IMR-90 (cell line): ENCODE measurements around the gene TMC3. TPM values are rescaled to one million over a fixed set of nuclear protein-coding genes. Genes with fewer than 3 reads are reported as not detected.

Experiments
- ATAC-seq: fragments of 200-7000 bp; cut with Tn5 transposase; 2 replicates; pipeline ENCODE4 v1.9.1; 2020; ENCODE audit warnings: low read depth, mild to moderate bottlenecking, moderate library complexity
- BruUV-seq: library from RNA; stranded (reverse); fragments of 400-500 nt; replicated peaks from 2 replicates; lab custom pipeline; 2021; lab: Mats Ljungman, UMichigan
- CTCF ChIA-PET: fragments of 300-600 bp; formaldehyde crosslinking; extraction: SDS; loops from one replicate; lab custom pipeline; 2021; ENCODE audit warnings: antibody characterized with exemption; lab: Yijun Ruan, JAX
- POLR2A ChIA-PET: fragments of 300-600 bp; sonication (Branson Sonifier 250); formaldehyde crosslinking; loops from one replicate; lab custom pipeline; 2022; ENCODE audit warnings: antibody characterized with exemption; ENCODE audit not compliant: unreplicated experiment; lab: Charles Lee
- DNase-seq: peaks from one replicate; pipeline ENCODE4 v3.0.0; 2013
- H2AFZ ChIP-seq: replicated peaks from 2 replicates; pipeline ENCODE3; 2013; ENCODE audit warnings: low read length, mild to moderate bottlenecking; ENCODE audit not compliant: poor library complexity
- H2AK5ac ChIP-seq: 2 replicates; pipeline ENCODE4 v1.6.1; 2013; ENCODE audit warnings: low read depth, low read length, inconsistent platforms
- H2AK9ac ChIP-seq: replicated peaks from 2 replicates; pipeline ENCODE3; 2013; ENCODE audit warnings: mild to moderate bottlenecking, low read depth, low read length, moderate library complexity; ENCODE audit not compliant: poor library complexity
- H2BK120ac ChIP-seq: 2 replicates; pipeline ENCODE4 v1.6.1; 2013; ENCODE audit warnings: low read depth, low read length, inconsistent platforms
- H2BK15ac ChIP-seq: 3 replicates; pipeline ENCODE4 v1.6.1; 2013; ENCODE audit warnings: low read depth, low read length, inconsistent platforms
- H2BK20ac ChIP-seq: 2 replicates; pipeline ENCODE4 v1.6.1; 2013; ENCODE audit warnings: low read depth, mild to moderate bottlenecking, inconsistent platforms, low read length, moderate library complexity
- H2BK5ac ChIP-seq: 2 replicates; pipeline ENCODE4 v1.6.1; 2013; ENCODE audit warnings: mild to moderate bottlenecking, low read depth, low read length, inconsistent platforms; ENCODE audit not compliant: poor library complexity, severe bottlenecking
- H3K14ac ChIP-seq: replicated peaks from 2 replicates; pipeline ENCODE4 v1.6.1; 2013; ENCODE audit warnings: low read depth, low read length, inconsistent platforms
- H3K18ac ChIP-seq: 2 replicates; pipeline ENCODE4 v1.6.1; 2013; ENCODE audit warnings: low read depth, low read length, control low read depth
- H3K23ac ChIP-seq: 2 replicates; pipeline ENCODE4 v1.6.1; 2013; ENCODE audit warnings: low read depth, low read length, inconsistent platforms
- H3K27ac ChIP-seq: 2 replicates; pipeline ENCODE4 v1.5.1; 2013; ENCODE audit warnings: mild to moderate bottlenecking, control low read depth, low read length; ENCODE audit not compliant: insufficient read depth
- H3K27me3 ChIP-seq: 2 replicates; pipeline ENCODE4 v1.6.1; 2013; ENCODE audit warnings: low read length; ENCODE audit not compliant: control insufficient read depth, insufficient read depth
- H3K36me3 ChIP-seq: 2 replicates; pipeline ENCODE4 v1.6.1; 2013; ENCODE audit warnings: low read length, mixed read lengths; ENCODE audit not compliant: control insufficient read depth, insufficient read depth
- H3K4ac ChIP-seq: 2 replicates; pipeline ENCODE4 v1.6.1; 2013; ENCODE audit warnings: low read depth, low read length, inconsistent platforms
- H3K4me1 ChIP-seq: 2 replicates; pipeline ENCODE4 v1.6.1; 2013; ENCODE audit warnings: low read length, mixed read lengths; ENCODE audit not compliant: control insufficient read depth, insufficient read depth
- H3K4me2 ChIP-seq: 2 replicates; pipeline ENCODE4 v1.6.1; 2013; ENCODE audit warnings: low read depth, mild to moderate bottlenecking, control low read depth, low read length, moderate library complexity
- H3K4me3 ChIP-seq: 2 replicates; pipeline ENCODE4 v1.5.1; 2013; ENCODE audit warnings: low read depth, mild to moderate bottlenecking, control low read depth, low read length, moderate library complexity; ENCODE audit not compliant: insufficient read depth
- H3K56ac ChIP-seq: 2 replicates; pipeline ENCODE4 v1.6.1; 2013; ENCODE audit warnings: low read length, inconsistent platforms; ENCODE audit not compliant: insufficient read depth; ENCODE audit errors: extremely low read depth
- H3K79me1 ChIP-seq, 2 experiments: 2 replicates each; pipeline ENCODE4 v1.6.1; 2013; ENCODE audit warnings: low read length in 2 of 2, inconsistent platforms in 1 of 2, low read depth in 1 of 2
- H3K9ac ChIP-seq: 2 replicates; pipeline ENCODE4 v1.6.1; 2013; ENCODE audit warnings: low read depth, low read length, control low read depth
- H3K9me1 ChIP-seq: 2 replicates; pipeline ENCODE4 v1.6.1; 2013; ENCODE audit warnings: low read length, inconsistent platforms; ENCODE audit not compliant: insufficient read depth
- H3K9me3 ChIP-seq: 2 replicates; pipeline ENCODE4 v1.6.1; 2013; ENCODE audit warnings: low read length; ENCODE audit not compliant: control insufficient read depth, insufficient read depth
- H4K20me1 ChIP-seq: 2 replicates; pipeline ENCODE4 v1.6.1; 2013; ENCODE audit warnings: low read length, inconsistent platforms; ENCODE audit not compliant: insufficient read depth
- H4K5ac ChIP-seq: 2 replicates; pipeline ENCODE4 v1.6.1; 2013; ENCODE audit warnings: mild to moderate bottlenecking, low read depth, low read length, control low read depth
- H4K8ac ChIP-seq, 2 experiments: 2 replicates each; pipeline ENCODE4 v1.6.1; 2013; ENCODE audit warnings: low read depth in 2 of 2, low read length in 2 of 2, control low read depth in 1 of 2, inconsistent platforms in 1 of 2
- H4K91ac ChIP-seq: 2 replicates; pipeline ENCODE4 v1.6.1; 2013; ENCODE audit warnings: low read depth, low read length, inconsistent platforms; ENCODE audit not compliant: insufficient read depth
- MAFK ChIP-seq: IDR thresholded peaks from 2 replicates; pipeline ENCODE4 v1.6.1; 2012; ENCODE audit warnings: low read depth, low read length, improper control_type of control experiment
- RAD21 ChIP-seq: IDR thresholded peaks from 2 replicates; pipeline ENCODE4 v1.6.1; 2012; ENCODE audit warnings: low read length, improper control_type of control experiment
- WGBS, 2 experiments: methylation state at CpG; one replicate each; pipeline versions ENCODE4 v1.1.5 to v1.1.7; 2013; ENCODE audit warnings: missing lambda C conversion rate in 2 of 2; ENCODE audit not compliant: insufficient read length in 1 of 2; ENCODE audit errors: extremely low coverage in 2 of 2; 5-methylcytosine and 5-hydroxymethylcytosine counted together
- dilution Hi-C: fragments of 300-500 bp; cut with HindIII; formaldehyde crosslinking; loops from one replicate; pipeline ENCODE4 v1.14.3; 2018; ENCODE audit warnings: low sequenced_read_pairs; ENCODE audit not compliant: unreplicated experiment
- in situ Hi-C: fragments of 300-500 bp; cut with MboI; formaldehyde crosslinking; loops from 3 replicates; pipeline ENCODE4 v1.14.3; 2019; ENCODE audit warnings: low sequenced_read_pairs, inconsistent platforms, mixed read lengths
- intact Hi-C: fragments of 100-400 bp; cut with micrococcal nuclease; formaldehyde crosslinking; loops from 2 replicates; pipeline ENCODE4 v1.10.0; 2022
- polyA plus RNA-seq, 3 experiments: library from polyadenylated mRNA; depleted of rRNA; stranded (reverse); fragments of >200 nt; gene quantifications; 2 replicates each; pipeline ENCODE4 v1.2.3, GENCODE V29; 2012; ENCODE audit warnings: low replicate concordance in 1 of 3
- total RNA-seq: library from RNA; depleted of rRNA; stranded (reverse); fragments of >200 nt; gene quantifications from 2 replicates; pipeline ENCODE4 v1.2.3, GENCODE V29; 2012

TMC3 gene
- total and polyA plus RNA-seq, 2 of the 4 experiments (the other 2 are of a cell fraction) = not detected

DNA sequence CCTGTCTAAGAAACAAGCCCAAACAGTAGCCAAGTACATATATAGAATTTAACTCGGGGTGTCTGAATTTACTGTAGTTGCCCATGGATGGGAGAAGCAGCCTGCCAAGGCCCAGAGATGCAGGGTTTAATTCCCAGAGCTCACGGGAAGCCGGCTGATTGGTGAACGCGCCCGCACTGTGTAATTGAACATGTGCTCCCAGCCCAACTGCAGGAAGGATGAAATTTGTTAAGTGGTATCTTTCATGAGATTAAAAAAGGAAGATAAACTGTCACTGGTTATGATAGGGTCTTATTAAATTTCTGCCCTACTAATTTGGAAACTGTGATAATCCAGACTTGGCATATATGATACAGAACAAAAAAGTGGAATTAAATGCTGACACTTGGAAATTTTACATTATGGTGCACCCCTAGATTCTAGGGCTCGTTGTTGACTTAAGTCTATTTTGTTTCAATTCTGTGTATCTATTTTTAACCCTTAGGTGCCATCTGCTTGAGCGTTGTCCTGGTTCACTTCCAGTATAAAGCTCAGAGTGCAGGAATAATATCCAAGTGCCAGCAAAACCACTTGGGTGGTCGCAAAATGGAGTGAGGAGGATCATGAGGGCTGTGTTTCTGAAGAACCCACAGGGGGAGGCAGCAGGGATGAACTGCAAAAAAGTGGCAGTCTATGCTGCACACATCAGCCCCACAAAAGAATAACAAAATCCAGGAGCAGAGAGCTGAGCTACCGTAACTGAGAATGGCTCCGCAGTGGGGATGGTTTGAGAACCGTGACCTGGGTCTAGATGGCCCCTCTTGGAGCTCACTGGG lies 13.8 kb upstream of the TMC3 start:
- H3K79me1 ChIP-seq = no peaks in the 10 kb centered on the region
- H3K23ac ChIP-seq = no peak overlapping the region
- H2BK120ac ChIP-seq = no peak overlapping the region; the same call in 1 of the 2 replicates
- 0 out of 2 replicates have a peak overlapping the region, but pooled peaks have one; percentile 16 for H3K4ac ChIP-seq
- in situ Hi-C loops = no loop called here
- 0 out of 3 replicates have a peak overlapping the region, but pooled peaks have one; percentile 31 for H2BK15ac ChIP-seq
- H4K91ac ChIP-seq = no peak overlapping the region
- H3K9ac ChIP-seq = no peak overlapping the region
- peaks cover 2% of the 10 kb centered on the region for H3K9me3 ChIP-seq
- no peak overlapping the region for H3K4me2 ChIP-seq
- CTCF ChIA-PET = no interaction called here
- peak; percentile 65 for TF ChIP-seq MAFK
- no peak for TF ChIP-seq RAD21
- H2AK9ac ChIP-seq = no peak overlapping the region
- no peaks in the 10 kb centered on the region for H3K36me3 ChIP-seq
- peak overlapping the region; percentile 34; the same call in 1 of the 2 replicates for H2AK5ac ChIP-seq
- H3K9me1 ChIP-seq = peaks cover 7% of the 10 kb centered on the region; the same call in 1 of the 2 replicates
- no peak overlapping the region for H2AFZ ChIP-seq
- peaks cover 3% of the 10 kb centered on the region; the same call in 1 of the 2 replicates for H3K27me3 ChIP-seq
- intact Hi-C loops = loop anchor here (5.0 kb wide), 1 partner anchor 61 kb away; no protein-coding TSS in a partner anchor
- no peak overlapping the region for H4K5ac ChIP-seq
- peak overlapping the region; percentile 38 for H3K14ac ChIP-seq
- POLR2A ChIA-PET = no interaction called here
- 100% methylated on average over 5 of the region's 12 CpGs; no CpG with 5 or more reads in 1 of the 2 experiments for WGBS, 2 experiments
- dilution Hi-C loops = no loop called here
- no peaks in the 10 kb centered on the region for H4K20me1 ChIP-seq
- H2BK5ac ChIP-seq = no peak overlapping the region
- H3K18ac ChIP-seq = no peak overlapping the region
- H4K8ac ChIP-seq = no peak overlapping the region
- H3K56ac ChIP-seq = no peak overlapping the region
- H3K27ac ChIP-seq = no peak overlapping the region
- peaks cover 5% of the 10 kb centered on the region; the same call in 1 of the 2 replicates for H3K4me1 ChIP-seq
- H3K4me3 ChIP-seq = no peak overlapping the region
- no TSS peak for BruUV-seq
- no peak for ATAC-seq
- H2BK20ac ChIP-seq = peak overlapping the region; percentile 3
- DNase-seq = no peak
